Measurements from ENCODE around the gene NPPB. TPM values are rescaled to one million over a fixed set of nuclear protein-coding genes. Genes with fewer than 3 reads are reported as not detected.
A peak's percentile ranks its signal among the peaks of the same experiment; 100 is the strongest.
"Not testable (repeated sequence)": the region's sequence is repeated elsewhere in the genome, so short reads cannot be mapped to it uniquely, and the experiment has no call there.

NPPB gene
- total RNA-seq, 1 experiment from 2014 or later, result 0.35 TPM

- H3K36me3 Mint-ChIP-seq (ENCODE audit: insufficient read depth in 1 of 3, low read depth in 3 of 3), result no peaks in the 10 kb centered on the region; a peak in 1 of 7 replicates
- no peak overlapping the region for H2BK5ac ChIP-seq (ENCODE audit: insufficient read length, low read length)
- H3K9ac ChIP-seq (ENCODE audit: extremely low read depth, insufficient read length, low read length), result no peak overlapping the region
- H3K79me1 ChIP-seq (ENCODE audit: insufficient read depth, low read depth, low read length, poor library complexity, severe bottlenecking), result no peaks in the 10 kb centered on the region
- H4K5ac ChIP-seq (ENCODE audit: insufficient read length, low read depth, low read length), result no peak overlapping the region
- no peak overlapping the region for H2BK20ac ChIP-seq (ENCODE audit: low read depth, low read length, poor library complexity, severe bottlenecking)
- H2BK120ac ChIP-seq (ENCODE audit: low read depth, low read length, poor library complexity, severe bottlenecking), result no peak overlapping the region
- no peak overlapping the region for H3K4me2 ChIP-seq (ENCODE audit: insufficient read depth, insufficient read length, low read length)
- no peaks in the 10 kb centered on the region for H3K27me3 ChIP-seq (ENCODE audit: insufficient read depth, low read length)
- no CpG with 5 or more reads among the region's 1 CpG for WGBS (ENCODE audit: extremely low coverage, insufficient read length, low lambda C conversion rate)
- no peak overlapping the region for H3K56ac ChIP-seq (ENCODE audit: insufficient read length, low read depth, low read length)
- H3K23me2 ChIP-seq (ENCODE audit: insufficient read length, low read depth, low read length, poor library complexity, severe bottlenecking), result no peaks in the 10 kb centered on the region
- no peak overlapping the region for H2BK15ac ChIP-seq (ENCODE audit: low read depth, low read length)
- no peak for TF ChIP-seq CTCF (conservative IDR thresholded peaks at IDR 0.05)
- no peak overlapping the region for H3K23ac ChIP-seq (ENCODE audit: insufficient read length, low read depth, low read length)
- H2AFZ ChIP-seq (ENCODE audit: low read length), result no peak overlapping the region
- H3K27ac ChIP-seq (ENCODE audit: insufficient read length, low read depth, low read length), result no peak overlapping the region
- no peak overlapping the region for H3T11ph ChIP-seq (ENCODE audit: low read length)
- peaks cover 9 to 16% of the 10 kb centered on the region in 2 experiments for H3K4me1 Mint-ChIP-seq
- no peaks in the 10 kb centered on the region; a peak in 1 of 5 replicates for H3K9me3 Mint-ChIP-seq
- H3K9me3 ChIP-seq (ENCODE audit: control insufficient read depth, low read depth, low read length), result no peaks in the 10 kb centered on the region
- peaks cover 11% of the 10 kb centered on the region for H3K27me3 Mint-ChIP-seq (ENCODE audit: low read depth)
- no peak overlapping the region for H3K4ac ChIP-seq (ENCODE audit: low read depth, low read length)
- H3K4me3 Mint-ChIP-seq, result no peak overlapping the region
- no peak overlapping the region for H2BK12ac ChIP-seq (ENCODE audit: insufficient read length, low read depth, low read length)
- H4K91ac ChIP-seq (ENCODE audit: insufficient read length, low read depth, low read length), result no peak overlapping the region
- H3K27ac Mint-ChIP-seq, result no peak overlapping the region; a peak in 1 of 7 replicates
- no peak overlapping the region for H3K14ac ChIP-seq (ENCODE audit: insufficient read depth, low read length)
- no peak overlapping the region for H2AK5ac ChIP-seq (ENCODE audit: insufficient read length, low read length)
- no peaks in the 10 kb centered on the region for H3K79me2 ChIP-seq (ENCODE audit: insufficient read depth, low read length)
- DNase-seq, result no peak
- no peak overlapping the region for H3K18ac ChIP-seq (ENCODE audit: insufficient read length, low read depth, low read length)
- no peak overlapping the region for H4K8ac ChIP-seq (replicated peaks; ENCODE audit: insufficient read length, low read depth, low read length)
- H3K4me1 ChIP-seq (ENCODE audit: insufficient read depth, low read length), result peaks cover 4% of the 10 kb centered on the region; the same call in 1 of the 2 replicates
- no peaks in the 10 kb centered on the region for H4K20me1 ChIP-seq (ENCODE audit: control insufficient read depth, insufficient read depth, insufficient read length)
Measured at GRCh38 chr1:11903210-11903609, 44.5 kb upstream of the NPPB start.

GRCh38 chr1:11901446-11901845 is 42.7 kb upstream of the NPPB start:
- WGBS (ENCODE audit: extremely low coverage, insufficient read length, low lambda C conversion rate), result no CpG with 5 or more reads among the region's 9 CpGs
- not testable (repeated sequence) for H3K9me3 ChIP-seq (ENCODE audit: control insufficient read depth, low read depth, low read length); H3K23ac ChIP-seq (ENCODE audit: insufficient read length, low read depth, low read length); H3K36me3 Mint-ChIP-seq (ENCODE audit: insufficient read depth in 1 of 3, low read depth in 3 of 3); H3K56ac ChIP-seq (ENCODE audit: insufficient read length, low read depth, low read length); H2BK12ac ChIP-seq (ENCODE audit: insufficient read length, low read depth, low read length); H2AK5ac ChIP-seq (ENCODE audit: insufficient read length, low read length); H4K8ac ChIP-seq (replicated peaks; ENCODE audit: insufficient read length, low read depth, low read length); H2AFZ ChIP-seq (ENCODE audit: low read length); H3K9me3 Mint-ChIP-seq; H4K91ac ChIP-seq (ENCODE audit: insufficient read length, low read depth, low read length); H2BK120ac ChIP-seq (ENCODE audit: low read depth, low read length, poor library complexity, severe bottlenecking); H3K23me2 ChIP-seq (ENCODE audit: insufficient read length, low read depth, low read length, poor library complexity, severe bottlenecking); H3K14ac ChIP-seq (ENCODE audit: insufficient read depth, low read length); H4K5ac ChIP-seq (ENCODE audit: insufficient read length, low read depth, low read length); H3K27me3 Mint-ChIP-seq (ENCODE audit: low read depth); H3K9ac ChIP-seq (ENCODE audit: extremely low read depth, insufficient read length, low read length); DNase-seq; H3K4me1 ChIP-seq (ENCODE audit: insufficient read depth, low read length); H3K4ac ChIP-seq (ENCODE audit: low read depth, low read length); H3K79me2 ChIP-seq (ENCODE audit: insufficient read depth, low read length); H3T11ph ChIP-seq (ENCODE audit: low read length); H3K27ac ChIP-seq (ENCODE audit: insufficient read length, low read depth, low read length); H3K27me3 ChIP-seq (ENCODE audit: insufficient read depth, low read length); H4K20me1 ChIP-seq (ENCODE audit: control insufficient read depth, insufficient read depth, insufficient read length); H3K4me3 Mint-ChIP-seq; H3K18ac ChIP-seq (ENCODE audit: insufficient read length, low read depth, low read length); H3K79me1 ChIP-seq (ENCODE audit: insufficient read depth, low read depth, low read length, poor library complexity, severe bottlenecking); H2BK20ac ChIP-seq (ENCODE audit: low read depth, low read length, poor library complexity, severe bottlenecking); H3K4me2 ChIP-seq (ENCODE audit: insufficient read depth, insufficient read length, low read length); H2BK15ac ChIP-seq (ENCODE audit: low read depth, low read length); H2BK5ac ChIP-seq (ENCODE audit: insufficient read length, low read length)
- peaks cover 4 to 11% of the 10 kb centered on the region in 2 experiments for H3K4me1 Mint-ChIP-seq
- H3K27ac Mint-ChIP-seq, result 0 out of 7 replicates have a peak overlapping the region, but pooled peaks of 1 of the 3 experiments have one; percentile 14
